Anterior cingulate cortex (tissue), 58 donors: ENCODE data around the gene COQ10A.

Source experiments
- DNase-seq, 58 donors: peaks; one replicate each; lab custom pipeline; 2025; lab: John Stamatoyannopoulos, UW

The COQ10A gene

GRCh38 chr12:56304872-56305590 is 38.3 kb downstream of the COQ10A start:
- no peak for DNase-seq

- no peak for DNase-seq
Observed at GRCh38 chr12:56307221-56307965, 40.7 kb downstream of the COQ10A start.

GRCh38 chr12:56308714-56309113 is 42.0 kb downstream of the COQ10A start:
- DNase-seq: no peak

- no peak for DNase-seq
Observed at GRCh38 chr12:56311003-56311402, 44.3 kb downstream of the COQ10A start.

GRCh38 chr12:56315249-56315621 is 48.5 kb downstream of the COQ10A start:
- peak in 41 of 58 donors; percentile 7 to 74 (median 46) for DNase-seq

- peak; percentile 60 to 98 (median 93) for DNase-seq
Observed at GRCh38 chr12:56315622-56316473, 49.1 kb downstream of the COQ10A start, which contains the start of gene CNPY2. CNPY2 (minus strand) TSS chr12:56315988; CDS start chr12:56315217, 771 bp downstream.

GRCh38 chr12:56317675-56318074 is 50.9 kb downstream of the COQ10A start:
- no peak for DNase-seq
